ENCODE results near the gene CPNE9.
A peak's percentile ranks its signal among the peaks of the same experiment; 100 is the strongest.

The CPNE9 gene

DNA sequence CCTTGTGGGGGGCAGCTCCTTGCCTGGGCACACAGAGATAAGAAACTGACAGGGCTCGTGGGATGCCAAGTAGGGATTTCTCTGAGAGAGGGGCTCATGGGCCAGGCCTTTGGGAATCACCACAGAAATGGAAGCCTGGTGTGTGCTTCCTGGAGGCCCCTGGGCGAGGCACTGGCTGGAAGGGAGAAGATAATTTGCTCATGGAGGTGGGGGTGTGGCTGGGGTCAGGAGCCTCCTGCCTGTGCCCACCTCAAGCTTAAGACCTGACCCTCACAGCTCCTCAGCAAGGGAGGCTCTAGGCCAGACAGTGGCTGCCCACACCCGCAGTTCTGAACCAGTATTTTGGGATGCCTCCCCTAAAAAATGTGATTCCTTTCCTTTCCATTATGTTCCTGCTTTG is 16.9 kb upstream of the CPNE9 start:
- no peak for DNase-seq (ENCODE audit: low spot score)

DNA sequence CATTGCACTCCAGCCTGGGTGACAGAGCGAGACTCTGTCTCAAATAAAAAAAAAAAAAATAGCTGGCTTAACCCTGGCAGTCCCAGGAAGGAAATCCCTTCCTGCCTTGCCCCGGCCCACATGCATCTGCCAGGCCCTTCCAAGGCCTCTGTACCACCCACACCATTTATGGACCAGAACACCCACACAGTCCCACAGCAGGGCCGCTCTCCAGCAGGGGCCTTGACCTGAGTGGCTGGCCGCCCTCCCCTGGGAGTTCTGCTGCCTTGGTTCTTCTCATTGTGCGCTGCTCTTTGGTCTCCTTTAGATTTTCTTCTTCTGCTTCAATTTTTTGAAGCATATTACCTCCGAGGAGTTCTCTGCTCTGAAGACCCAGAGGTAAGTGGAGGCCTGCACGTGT is 16.1 kb upstream of the CPNE9 start:
- DNase-seq (ENCODE audit: low spot score) = no peak

DNA sequence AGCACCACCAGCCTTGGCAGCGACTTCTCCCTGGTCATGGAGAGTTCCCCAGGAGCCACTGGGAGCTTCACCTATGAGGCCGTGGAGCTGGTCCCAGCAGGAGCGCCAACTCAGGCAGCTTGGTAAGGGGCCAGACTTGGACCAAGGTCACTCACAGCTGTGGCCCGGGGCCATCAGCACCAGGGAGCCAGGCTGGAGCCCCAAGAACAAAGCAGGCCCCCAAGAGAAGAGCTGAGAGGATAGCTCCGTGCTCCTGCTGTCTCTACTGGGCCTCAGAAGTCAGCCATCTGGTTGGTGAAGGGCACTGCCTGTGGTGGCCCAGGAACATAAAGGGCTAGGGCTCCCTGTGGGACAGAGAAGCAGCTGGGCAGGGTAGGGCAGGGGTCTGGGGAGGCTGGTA is 14.7 kb upstream of the CPNE9 start:
- no peak for DNase-seq (ENCODE audit: low spot score)

DNA sequence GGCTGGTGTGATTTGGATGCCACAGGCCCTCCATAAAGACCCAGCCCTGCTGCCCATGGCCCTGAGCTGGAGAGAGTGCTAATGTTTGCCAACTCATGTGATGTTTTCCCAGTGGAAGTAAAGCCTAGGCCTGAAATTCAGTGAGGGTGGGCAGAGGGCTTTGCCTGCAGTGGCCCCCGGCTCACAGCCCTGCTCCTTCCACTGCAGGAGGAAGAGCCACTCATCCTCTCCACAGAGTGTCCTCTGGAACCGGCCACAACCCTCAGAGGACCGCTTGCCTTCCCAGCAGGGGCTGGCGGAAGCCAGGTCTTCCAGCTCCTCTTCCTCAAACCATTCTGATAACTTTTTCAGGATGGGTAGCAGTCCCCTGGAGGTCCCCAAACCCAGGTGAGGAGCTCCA is 13.9 kb upstream of the CPNE9 start:
- DNase-seq (ENCODE audit: low spot score) = no peak

DNA sequence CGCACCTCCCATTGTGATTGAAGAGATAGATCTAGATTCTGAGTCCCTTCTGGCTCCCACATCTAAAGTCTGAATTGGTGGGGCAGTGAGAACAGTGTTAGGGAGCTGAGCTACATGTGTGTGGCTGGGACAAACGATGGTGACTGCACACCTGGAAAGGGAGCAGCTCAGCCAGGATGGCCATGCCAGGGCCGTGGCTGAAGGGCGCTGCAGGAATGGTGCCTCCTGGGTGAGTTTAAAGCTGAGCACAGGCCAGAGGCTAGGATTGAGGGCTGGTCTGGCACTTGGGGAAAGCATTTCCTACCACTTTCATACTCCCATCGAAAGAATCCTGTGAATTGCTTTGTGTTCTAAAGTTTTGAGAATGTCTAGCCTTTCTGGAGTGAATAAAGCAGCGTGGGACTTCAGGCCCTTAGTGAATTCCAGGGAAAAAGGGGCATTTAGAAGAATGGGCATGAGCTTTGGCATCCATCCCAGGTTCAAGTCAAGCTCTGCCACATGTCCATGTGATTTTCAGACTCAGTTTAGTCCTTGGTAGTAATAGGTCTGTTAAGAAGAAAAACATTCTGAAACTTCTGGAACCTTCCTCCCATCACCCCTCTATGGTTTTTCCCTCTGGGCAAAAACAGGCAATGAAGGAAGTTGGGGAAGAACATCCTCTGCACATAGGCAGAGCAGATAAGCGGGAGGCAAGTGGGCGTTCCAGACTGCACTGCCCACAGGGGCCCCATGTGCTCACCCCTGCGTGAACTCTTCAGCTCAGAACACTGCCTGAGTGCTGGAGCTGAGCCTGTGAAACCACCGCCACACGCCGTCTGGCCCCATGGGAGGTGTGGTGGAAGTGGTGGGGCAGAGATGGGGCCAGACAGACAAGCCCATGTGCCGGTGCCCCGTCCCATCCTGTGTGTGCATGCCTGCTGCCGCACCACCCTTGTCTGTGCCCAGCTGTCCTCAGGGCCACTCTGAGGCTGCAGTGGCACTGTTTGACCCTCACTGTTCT is 12.9 kb upstream of the CPNE9 start:
- DNase-seq (ENCODE audit: low spot score) = no peak

DNA sequence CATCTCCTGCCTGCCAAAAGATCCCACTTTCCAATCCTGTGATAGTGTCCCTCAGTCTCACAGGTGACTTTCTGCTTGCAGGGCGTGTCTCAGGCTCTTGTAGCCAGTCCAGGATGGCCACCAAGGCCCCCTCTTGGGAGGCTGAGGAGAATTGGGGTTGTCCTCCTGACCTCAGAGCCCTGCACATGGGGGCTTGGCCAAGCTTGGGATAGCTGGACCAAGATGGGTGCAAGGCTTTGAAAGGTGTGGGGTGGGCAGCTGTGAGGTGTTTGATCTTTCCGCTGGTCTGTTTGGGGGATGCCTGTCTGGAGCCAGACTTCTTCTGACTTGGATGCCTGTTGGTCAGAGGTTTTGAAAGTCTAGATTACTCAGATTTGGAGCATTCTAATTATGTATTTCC is 12.0 kb upstream of the CPNE9 start:
- DNase-seq (ENCODE audit: low spot score) = no peak

DNA sequence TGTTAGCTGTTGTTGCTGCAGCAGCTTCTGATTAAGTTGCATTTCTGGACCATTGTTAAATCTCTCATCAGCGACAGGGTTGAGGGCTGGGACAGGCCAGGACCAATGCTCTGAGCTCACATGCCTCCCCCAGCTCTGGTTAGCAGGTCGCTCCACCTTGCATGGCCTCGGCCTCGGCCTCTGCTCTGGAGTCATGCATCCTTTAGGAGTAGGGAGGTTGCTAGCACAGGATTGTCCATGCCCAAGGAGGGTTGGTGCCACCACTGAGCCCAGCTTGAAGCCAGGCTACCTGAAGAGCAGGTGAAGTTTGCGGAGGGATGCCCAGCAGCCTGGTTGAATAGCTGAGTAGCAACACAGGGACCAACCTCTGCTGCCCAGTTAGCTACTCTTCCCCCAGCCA is 11.2 kb upstream of the CPNE9 start:
- no peak for DNase-seq (ENCODE audit: low spot score)

DNA sequence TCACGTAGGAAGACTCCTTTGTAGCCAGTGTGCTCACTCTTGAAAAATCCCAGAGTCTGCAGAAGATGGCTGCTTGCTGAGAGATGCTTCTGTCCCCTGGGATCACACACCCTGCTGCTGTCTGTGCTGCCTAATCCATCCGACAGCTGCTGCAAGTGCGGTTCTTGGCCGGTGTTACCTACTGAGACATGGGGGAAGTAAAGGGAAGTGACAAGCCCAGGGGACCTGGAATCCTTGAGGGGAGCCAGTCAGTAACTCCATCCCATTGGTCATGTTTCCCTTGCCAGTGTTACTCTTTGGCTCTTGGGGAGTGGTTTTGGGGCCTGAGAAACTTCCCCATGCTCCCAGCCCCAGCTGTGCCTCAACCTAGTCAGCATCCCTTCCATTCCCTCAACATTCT is 8.3 kb upstream of the CPNE9 start:
- DNase-seq (ENCODE audit: low spot score) = no peak

DNA sequence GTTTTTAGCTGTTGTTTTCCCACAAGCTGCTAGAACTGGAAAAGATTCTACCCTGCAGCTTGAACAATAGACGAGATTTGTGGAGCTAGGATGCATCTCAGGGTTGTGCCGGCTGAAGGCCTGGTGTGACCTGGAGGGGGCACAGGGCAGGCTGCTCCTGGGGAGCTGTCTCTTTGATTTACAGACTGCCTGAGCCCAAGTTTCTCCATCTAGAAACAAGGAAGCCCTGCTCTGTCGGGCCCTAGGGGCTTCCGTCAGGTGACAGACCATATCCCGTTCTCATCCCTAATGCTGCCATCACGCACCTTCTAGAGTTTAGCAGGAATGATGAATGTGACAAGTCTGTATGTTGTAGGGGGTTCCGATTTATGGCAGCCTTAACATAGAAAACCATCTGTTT is 7.9 kb upstream of the CPNE9 start:
- no peak for DNase-seq (ENCODE audit: low spot score)

DNA sequence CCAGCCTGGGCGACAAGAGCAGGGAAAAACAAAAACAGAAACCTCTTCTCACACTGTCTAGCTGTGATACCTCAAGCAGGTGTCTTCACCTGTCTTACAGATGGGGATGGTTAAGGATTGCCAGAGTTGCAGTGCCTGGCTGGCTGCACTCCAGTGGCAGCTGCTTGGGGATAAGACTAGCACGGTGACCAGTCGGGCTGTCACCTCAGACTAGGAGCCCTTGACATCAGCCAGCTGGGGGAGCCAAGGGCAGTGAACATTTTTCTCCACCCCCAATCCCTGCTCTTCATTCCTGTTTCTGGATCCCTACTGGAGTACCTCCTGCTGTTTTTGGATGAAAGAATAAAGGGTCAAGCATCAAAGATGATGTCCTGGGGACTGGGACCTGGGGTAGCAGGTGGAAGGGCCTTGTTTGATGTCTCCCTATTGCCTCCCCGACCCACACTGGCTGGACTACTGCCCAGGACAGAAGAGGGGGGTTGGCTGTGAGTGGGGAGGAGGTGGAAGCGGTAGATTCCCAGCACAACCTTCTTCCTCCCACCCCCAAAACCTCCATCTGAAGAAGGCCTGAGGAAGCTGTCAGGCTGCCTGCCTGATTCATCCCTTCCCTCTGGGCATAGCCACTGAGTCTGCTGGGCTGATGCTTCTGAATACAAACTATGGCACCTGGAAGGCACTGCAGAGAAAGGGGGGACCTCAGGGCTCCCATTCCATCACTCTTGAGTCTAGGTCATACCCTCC is 7.0 kb upstream of the CPNE9 start:
- no peak for DNase-seq (ENCODE audit: low spot score)

DNA sequence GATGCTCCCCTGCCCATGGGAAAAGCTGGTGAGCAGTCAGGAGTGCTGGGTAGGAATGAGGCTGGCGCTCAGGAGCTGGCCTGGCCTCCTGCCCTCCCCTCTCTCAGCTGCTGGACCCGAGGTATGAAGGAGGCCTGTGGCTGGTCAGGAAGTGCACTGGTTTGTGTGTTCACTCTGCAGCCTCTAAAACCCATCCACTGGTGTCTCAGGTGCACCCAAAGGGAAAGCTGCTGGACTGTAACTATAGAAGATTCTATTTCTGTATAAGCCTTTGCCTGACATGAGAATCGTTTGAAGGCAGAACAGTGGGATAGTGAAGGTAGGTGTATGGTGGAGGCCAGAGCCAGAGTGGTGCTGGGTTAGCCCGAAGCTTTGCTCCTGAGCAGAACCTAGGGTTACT is 5.7 kb upstream of the CPNE9 start:
- no peak for DNase-seq (ENCODE audit: low spot score)

DNA sequence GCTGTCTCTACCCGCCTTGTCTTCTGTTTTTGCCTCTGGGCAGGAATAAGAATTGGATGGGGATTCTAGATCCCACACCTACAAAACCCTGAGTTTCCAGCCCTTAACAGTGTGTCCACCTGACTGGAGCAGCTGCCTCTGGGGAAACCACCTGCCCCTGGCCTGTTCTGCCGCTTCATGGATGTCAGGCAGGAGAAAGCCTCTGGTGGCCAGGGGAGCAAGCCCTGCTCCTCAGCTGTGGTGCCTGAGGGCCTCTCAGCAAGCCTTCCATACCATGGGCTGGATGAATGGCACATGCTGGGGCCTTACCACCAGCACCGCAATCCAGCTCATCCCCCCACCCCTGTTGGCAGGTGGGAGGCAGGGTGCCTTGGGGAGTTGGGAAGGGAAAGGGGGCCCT is 5.3 kb upstream of the CPNE9 start:
- DNase-seq (ENCODE audit: low spot score) = no peak

DNA sequence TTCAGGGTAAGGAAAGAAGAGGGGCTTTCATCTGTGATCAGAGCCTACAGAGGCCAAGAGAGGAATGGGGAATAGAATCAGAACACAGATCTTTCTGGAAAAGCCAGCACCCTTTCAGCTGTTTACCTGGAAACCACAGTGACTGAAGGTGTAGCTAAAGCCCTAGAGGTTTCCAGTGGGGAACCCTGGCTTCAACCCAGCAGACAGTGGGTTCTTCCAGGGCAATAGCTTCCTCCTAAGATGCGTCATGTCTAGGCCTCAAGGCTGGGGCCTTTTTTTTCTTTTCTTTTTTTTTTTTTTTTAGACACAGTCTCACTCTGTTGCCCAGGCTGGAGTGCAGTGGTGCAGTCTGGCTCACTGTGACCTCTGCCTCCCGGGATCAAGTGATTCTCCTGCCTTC is 3.1 kb upstream of the CPNE9 start:
- DNase-seq (ENCODE audit: low spot score) = no peak

DNA sequence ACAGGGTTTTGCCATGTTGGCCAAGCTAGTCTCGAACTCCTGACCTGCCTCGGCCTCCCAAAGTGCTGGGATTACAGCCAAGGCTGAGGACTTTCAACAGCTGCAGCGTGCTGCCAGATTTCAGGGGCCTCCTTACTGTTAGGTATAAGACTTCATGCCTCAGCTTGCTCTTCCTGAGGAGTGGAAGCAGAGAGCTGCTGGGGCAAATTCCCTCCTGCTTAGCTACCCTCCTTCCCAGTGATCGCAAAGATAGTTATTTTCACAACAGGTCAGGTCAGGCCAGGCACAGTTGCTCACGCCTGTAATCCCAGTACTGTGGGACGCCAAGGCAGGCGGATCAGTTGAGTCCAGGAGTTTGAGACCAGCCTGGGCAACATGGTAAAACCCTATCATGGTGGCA is 2.6 kb upstream of the CPNE9 start:
- DNase-seq (ENCODE audit: low spot score) = no peak

DNA sequence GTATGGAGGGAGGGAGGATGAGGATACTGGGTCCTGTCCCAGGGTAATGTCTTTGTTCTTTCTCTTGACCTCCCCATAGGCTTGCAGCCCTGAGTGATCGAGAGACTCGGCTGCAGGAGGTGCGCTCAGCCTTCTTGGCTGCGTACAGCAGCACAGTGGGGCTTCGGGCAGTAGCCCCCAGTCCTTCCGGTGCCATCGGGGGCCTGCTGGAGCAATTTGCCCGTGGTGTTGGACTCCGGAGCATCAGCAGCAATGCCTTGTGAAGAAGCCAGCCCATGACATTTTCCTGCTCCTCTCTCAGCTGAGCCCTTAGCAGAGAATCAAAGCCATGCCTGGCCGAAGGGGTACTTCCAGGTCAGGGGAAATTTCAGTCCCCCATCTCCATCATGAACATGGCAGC is 1.9 kb upstream of the CPNE9 start:
- no peak for DNase-seq (ENCODE audit: low spot score)

DNA sequence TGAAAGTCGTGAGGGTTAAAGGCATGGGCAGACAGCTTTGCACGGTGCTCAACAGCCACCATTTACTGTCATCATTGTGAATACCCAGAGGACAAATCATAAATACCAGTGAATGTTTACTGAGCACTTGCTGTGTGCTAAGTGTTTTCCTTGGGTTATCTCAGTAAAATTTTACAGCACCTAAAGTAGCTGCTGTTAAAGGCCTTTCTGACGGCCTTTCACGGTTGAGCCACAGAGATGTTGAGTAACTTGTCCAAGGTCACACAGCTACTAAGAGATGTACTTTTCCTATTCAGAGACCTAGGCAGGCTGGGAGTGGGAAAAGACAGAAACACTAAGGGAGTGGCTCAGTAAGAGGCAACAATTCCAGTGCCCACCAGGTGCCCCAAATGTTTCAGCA is 393 bp upstream of the CPNE9 start:
- no peak for DNase-seq (ENCODE audit: low spot score)

DNA sequence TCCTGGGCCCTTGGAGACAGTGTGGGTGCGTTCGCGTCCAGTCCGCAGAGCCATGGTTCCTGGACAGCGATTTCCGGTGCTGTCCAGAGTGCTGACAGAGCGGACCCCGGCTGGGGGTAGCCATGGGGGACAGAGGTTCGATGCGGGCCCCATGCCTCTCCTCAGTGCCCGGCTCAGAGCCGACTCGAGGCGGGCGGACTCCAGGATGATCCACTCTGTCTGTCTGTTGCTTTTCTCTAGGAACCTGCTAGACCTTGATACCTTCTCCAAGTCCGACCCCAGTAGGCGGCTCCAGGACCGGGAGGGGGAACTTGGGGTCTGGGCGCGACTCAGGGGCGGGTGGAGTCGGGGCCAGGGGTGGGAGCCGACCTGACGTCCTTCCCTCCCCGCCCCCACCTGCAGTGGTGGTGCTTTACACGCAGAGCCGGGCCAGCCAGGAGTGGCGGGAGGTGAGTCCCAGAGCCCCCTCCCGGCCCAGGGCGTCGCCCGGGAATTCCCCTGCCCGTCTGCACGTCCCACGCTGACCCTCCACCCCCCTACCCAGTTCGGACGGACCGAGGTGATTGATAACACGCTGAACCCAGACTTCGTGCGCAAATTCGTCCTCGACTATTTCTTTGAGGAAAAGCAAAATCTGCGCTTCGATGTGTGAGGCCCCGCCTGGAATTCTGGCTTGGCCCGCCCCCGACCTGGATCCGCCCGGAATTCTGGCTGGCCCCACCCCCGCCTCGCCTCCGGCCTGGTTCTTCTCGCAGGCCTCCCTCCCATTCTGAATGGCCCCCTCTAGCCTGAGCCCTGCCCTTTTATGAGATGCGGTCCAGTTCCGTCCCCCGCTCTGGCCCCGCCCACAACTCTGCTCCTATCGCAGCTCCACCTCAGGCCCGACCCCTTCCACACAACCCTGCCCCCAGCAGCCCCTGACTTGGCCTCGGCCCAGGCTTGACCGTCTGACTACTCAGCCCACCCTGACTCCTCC is 1.0 kb downstream of the CPNE9 start:
- peak; percentile 95 for DNase-seq (ENCODE audit: low spot score)

DNA sequence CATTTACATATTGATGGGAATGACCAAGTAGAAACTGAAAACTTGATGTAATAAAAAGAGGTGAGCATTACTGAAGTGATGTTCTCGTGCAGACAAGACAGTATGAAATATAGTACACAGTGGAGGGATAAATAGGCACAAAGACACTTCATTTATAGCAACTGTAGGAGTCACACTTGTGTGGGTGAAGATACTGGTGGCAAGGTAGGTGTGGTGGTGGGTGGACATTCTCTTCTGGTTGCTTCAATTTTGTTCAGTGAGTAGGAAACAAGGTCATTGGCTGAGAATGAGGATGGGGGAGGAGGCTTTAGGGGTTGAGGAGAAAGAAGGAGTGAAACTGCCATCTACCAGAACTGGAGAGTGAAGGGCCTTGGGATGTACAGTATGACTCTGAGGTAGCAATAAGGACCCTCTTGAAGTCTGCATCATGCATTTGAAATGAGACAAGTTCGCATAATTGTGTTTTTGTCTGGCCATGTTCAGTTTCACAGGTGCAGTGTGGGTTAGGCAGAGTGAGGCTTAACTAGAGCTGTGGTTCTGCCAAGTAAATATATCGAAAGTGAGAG is 6.6 kb downstream of the CPNE9 start:
- no peak for DNase-seq (ENCODE audit: low spot score)

DNA sequence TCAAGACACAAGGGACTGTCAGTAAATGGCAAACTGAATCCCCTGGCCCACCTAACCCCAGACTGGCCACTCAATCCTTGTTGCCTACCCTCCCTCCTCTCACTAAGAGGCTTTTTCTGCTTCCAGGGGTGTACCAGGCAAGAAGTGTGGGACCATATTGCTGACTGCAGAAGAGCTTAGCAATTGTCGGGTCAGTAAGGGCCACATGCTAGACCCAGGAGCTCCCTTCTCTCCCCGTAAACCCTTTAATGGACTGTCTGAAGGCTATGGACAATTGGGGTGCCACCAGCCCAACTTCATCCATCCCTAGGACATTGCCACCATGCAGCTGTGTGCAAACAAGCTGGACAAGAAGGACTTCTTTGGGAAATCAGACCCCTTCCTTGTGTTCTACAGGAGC is 8.8 kb downstream of the CPNE9 start:
- no peak for DNase-seq (ENCODE audit: low spot score)

DNA sequence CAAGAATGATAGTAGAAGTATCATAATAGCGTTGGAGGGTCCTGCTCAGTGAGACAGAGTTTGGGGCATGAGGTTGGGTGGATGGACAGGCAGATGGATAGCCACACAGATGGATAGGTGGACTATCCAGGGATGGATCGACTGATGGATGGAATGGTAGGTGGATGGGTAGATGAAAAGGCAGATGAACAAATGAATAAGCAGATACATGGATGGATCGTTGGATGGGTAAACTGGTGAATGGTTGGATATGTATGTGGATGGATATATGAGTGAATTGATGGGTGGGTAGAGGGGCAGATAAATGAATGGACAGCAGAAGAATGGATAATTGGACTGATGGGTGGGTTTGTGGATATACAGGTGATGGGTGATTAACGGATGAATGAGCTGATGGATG is 9.5 kb downstream of the CPNE9 start:
- DNase-seq (ENCODE audit: low spot score) = no peak

DNA sequence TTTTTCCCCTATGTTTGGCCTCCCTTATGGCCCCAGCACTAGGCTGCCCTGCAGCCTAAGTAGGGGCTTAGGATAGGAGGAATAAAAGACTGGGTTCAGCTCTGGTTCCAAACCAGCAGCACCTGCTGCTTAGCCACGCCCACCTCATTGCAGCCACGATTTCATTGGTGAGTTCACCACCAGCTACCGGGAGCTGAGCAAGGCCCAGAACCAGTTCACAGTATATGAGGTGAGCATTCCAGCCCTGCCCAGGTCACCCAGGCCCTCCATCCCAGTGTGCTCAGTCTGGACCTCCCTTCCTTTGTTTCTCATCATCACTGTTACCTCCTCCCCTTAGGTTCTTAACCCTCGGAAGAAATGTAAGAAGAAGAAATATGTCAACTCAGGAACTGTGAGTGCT is 11.5 kb downstream of the CPNE9 start:
- peak; percentile 87 for DNase-seq (ENCODE audit: low spot score)
